Left ventricle myocardium inferior (tissue), 1 donor: ENCODE measurements around the gene RNF8. TPM values are rescaled to one million over a fixed set of nuclear protein-coding genes. Genes with fewer than 3 reads are reported as not detected.
"Not testable (repeated sequence)": the region's sequence is repeated elsewhere in the genome, so short reads cannot be mapped to it uniquely, and the experiment has no call there.

Experiments used
- DNase-seq: peaks from one replicate; pipeline ENCODE4 v3.0.0-alpha.2; 2020
- H3K27ac ChIP-seq: fragments of 200-600 bp; replicated peaks from 2 replicates; pipeline ENCODE4 v1.8.0; 2021
- H3K27me3 ChIP-seq: fragments of 200-600 bp; 2 replicates; pipeline ENCODE4 v1.8.0; 2021; ENCODE audit warnings: low read depth
- H3K36me3 ChIP-seq: fragments of 200-600 bp; 2 replicates; pipeline ENCODE4 v1.8.0; 2021
- H3K4me1 ChIP-seq: fragments of 200-600 bp; 2 replicates; pipeline ENCODE4 v1.8.0; 2021
- H3K4me3 ChIP-seq: fragments of 200-600 bp; 2 replicates; pipeline ENCODE4 v1.8.0; 2021; ENCODE audit warnings: mild to moderate bottlenecking, moderate library complexity
- H3K9me3 ChIP-seq: fragments of 200-600 bp; replicated peaks from 2 replicates; pipeline ENCODE4 v1.8.0; 2021
- intact Hi-C: fragments of 100-400 bp; cut with micrococcal nuclease; formaldehyde crosslinking; loops from one replicate; pipeline ENCODE4 v1.11.0; 2022
- total RNA-seq: library from RNA; stranded (reverse); fragmentation: NEBNext Ultra II Directional; extraction: Animal tissue kit (Norgen Biotek cat#: 25700); gene quantifications from one replicate; pipeline ENCODE4 v1.2.1, GENCODE V29; 2021
- TF ChIP-seq, protein P1 (sequence below): fragments of 200-600 bp; IDR thresholded peaks from 2 replicates; pipeline ENCODE4 v1.8.0; 2021; ENCODE audit warnings: antibody characterized with exemption, mild to moderate bottlenecking, borderline replicate concordance
- donor health status: DM: no; HTN: yes; CAD: no; lungs with severe emphysema.

The RNF8 gene
- total RNA-seq, 1 donor from 2014 or later: 16.1 TPM

DNA sequence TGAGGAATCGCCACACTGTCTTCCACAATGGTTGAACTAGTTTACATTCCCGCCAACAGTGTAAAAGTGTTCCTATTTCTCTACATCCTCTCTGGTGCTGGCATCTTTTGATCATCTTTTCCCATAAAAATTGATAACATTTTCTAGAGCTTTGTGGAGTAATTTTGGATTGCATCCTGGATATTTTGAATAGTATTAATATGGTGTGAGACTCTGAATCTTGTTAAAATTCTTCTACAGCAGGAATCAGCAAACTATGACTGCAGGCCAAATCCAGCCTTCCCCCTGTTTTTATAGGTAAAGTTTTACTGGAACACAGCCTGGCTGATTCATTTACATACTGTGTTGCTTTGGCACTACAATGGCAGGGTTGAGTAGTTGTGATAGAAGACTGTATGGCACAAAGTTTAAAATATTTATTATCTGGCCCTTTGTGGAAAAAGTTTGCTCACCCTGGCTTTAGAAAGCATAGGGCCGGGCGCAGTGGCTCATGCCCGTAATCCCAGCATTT lies 15.0 kb upstream of the RNF8 start:
- no peak for DNase-seq
- Histone ChIP-seq H3K4me1 (no peaks in the 10 kb centered on the region), H3K27me3 (no peaks in the 10 kb centered on the region), H3K36me3 (no peaks in the 10 kb centered on the region), H3K9me3 (no peaks in the 10 kb centered on the region), H3K4me3 (no peak overlapping the region), H3K27ac (no peak overlapping the region)
- intact Hi-C loops: no loop called here
- TF ChIP-seq, protein P1, sequence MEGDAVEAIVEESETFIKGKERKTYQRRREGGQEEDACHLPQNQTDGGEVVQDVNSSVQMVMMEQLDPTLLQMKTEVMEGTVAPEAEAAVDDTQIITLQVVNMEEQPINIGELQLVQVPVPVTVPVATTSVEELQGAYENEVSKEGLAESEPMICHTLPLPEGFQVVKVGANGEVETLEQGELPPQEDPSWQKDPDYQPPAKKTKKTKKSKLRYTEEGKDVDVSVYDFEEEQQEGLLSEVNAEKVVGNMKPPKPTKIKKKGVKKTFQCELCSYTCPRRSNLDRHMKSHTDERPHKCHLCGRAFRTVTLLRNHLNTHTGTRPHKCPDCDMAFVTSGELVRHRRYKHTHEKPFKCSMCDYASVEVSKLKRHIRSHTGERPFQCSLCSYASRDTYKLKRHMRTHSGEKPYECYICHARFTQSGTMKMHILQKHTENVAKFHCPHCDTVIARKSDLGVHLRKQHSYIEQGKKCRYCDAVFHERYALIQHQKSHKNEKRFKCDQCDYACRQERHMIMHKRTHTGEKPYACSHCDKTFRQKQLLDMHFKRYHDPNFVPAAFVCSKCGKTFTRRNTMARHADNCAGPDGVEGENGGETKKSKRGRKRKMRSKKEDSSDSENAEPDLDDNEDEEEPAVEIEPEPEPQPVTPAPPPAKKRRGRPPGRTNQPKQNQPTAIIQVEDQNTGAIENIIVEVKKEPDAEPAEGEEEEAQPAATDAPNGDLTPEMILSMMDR: no peak

DNA sequence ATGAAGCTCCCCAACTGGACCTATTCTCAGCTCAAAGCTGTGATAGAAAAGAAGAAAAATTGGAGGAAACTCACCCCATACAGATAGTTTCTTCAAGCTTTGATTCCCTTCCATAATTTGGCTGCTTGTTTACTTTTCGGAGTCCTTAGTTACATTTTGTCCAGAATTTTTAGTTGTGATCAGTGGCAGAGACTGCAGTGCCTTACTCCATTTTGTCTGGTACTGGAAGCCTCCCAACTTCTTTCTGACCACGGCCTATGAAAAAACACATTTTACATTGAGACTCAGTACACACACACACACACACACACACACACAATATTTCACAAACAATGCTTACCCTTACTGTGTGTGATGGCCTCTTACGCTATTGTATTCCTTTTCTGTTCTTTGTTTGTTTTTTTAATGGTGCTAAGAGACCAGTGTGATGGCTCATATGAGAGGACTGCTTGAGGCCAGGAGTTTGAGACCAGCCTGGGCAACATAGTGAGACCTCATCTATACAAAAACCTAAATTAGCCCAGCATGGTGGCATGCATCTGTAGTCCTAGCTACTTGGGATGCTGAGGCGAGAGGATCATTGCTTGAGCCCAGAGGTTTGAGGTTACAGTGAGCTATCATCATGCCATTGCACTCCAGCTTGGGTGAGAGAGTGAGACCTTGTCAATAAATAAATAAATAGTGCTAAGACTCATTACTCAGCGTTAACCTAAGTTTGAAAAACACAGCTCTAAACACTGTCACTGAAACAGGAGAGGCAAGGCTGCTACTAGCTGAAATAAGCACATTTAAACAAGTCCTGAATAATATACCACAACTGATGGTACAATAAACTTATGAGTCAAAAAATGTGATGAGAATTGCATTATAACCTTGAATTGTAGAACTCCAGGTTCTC lies 13.8 kb upstream of the RNF8 start:
- no peaks in the 10 kb centered on the region for H3K36me3 ChIP-seq
- intact Hi-C loops: no loop called here
- H3K27me3 ChIP-seq: no peaks in the 10 kb centered on the region
- H3K9me3 ChIP-seq: no peaks in the 10 kb centered on the region
- TF ChIP-seq, protein P1: no peak
- no peaks in the 10 kb centered on the region for H3K4me1 ChIP-seq
- H3K27ac ChIP-seq: no peak overlapping the region
- no peak for DNase-seq
- no peak overlapping the region for H3K4me3 ChIP-seq

- no peaks in the 10 kb centered on the region for H3K4me1 ChIP-seq
- intact Hi-C loops: no loop called here
These were observed 13.2 kb upstream of the RNF8 start for GRCh38 chr6:37340639-37340943.

GRCh38 chr6:37343248-37343647 lies 10.5 kb upstream of the RNF8 start:
- H3K4me3 ChIP-seq: no peak overlapping the region
- no peaks in the 10 kb centered on the region for H3K36me3 ChIP-seq
- intact Hi-C loops: no loop called here
- TF ChIP-seq, protein P1: no peak
- no peak for DNase-seq
- H3K27me3 ChIP-seq: no peaks in the 10 kb centered on the region
- H3K4me1 ChIP-seq: no peaks in the 10 kb centered on the region
- H3K9me3 ChIP-seq: no peaks in the 10 kb centered on the region
- no peak overlapping the region for H3K27ac ChIP-seq

More at GRCh38 chr6:37340639-37340943, 13.2 kb upstream of the RNF8 start:
- Histone ChIP-seq H3K4me3 (no peak overlapping the region), H3K27me3 (no peaks in the 10 kb centered on the region), H3K9me3 (no peaks in the 10 kb centered on the region), H3K27ac (no peak overlapping the region), H3K36me3 (no peaks in the 10 kb centered on the region)
- TF ChIP-seq, protein P1: no peak
- DNase-seq: no peak

- no peaks in the 10 kb centered on the region for H3K27me3 ChIP-seq
- no peaks in the 10 kb centered on the region for H3K4me1 ChIP-seq
- H3K36me3 ChIP-seq: no peaks in the 10 kb centered on the region
- intact Hi-C loops: no loop called here
- H3K9me3 ChIP-seq: no peaks in the 10 kb centered on the region
- no peak for DNase-seq
- no peak overlapping the region for H3K27ac ChIP-seq
- no peak overlapping the region for H3K4me3 ChIP-seq
- TF ChIP-seq, protein P1: no peak
These were observed 9.5 kb upstream of the RNF8 start for GRCh38 chr6:37344308-37344707.

DNA sequence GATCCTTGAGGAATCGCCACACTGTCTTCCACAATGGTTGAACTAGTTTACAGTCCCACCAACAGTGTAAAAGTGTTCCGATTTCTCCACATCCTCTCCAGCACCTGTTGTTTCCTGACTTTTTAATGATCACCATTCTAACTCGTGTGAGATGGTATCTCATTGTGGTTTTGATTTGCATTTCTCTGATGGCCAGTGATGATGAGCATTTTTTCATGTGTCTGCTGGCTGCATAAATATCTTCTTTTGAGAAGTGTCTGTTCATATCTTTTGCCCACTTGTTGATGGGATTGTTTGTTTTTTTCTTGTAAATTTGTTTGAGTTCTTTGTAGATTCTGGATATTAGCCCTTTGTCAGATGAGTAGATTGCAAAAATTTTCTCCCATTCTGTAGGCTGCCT lies 8.0 kb upstream of the RNF8 start:
- H3K4me1 ChIP-seq, H3K27me3 ChIP-seq, H3K9me3 ChIP-seq, H3K4me3 ChIP-seq, intact Hi-C loops, DNase-seq, H3K27ac ChIP-seq, H3K36me3 ChIP-seq: not testable (repeated sequence)
